GM20000 (cell line): ENCODE results near the gene DESI2.
"Not testable (repeated sequence)": the region's sequence is repeated elsewhere in the genome, so short reads cannot be mapped to it uniquely, and the experiment has no call there.

Experiments used
- DNase-seq: peaks from one replicate; pipeline ENCODE4 v3.0.0; 2012; ENCODE audit warnings: low spot score
- CTCF ChIP-seq: IDR thresholded peaks from 2 replicates; pipeline ENCODE4 v1.5.1; 2012; ENCODE audit warnings: mild to moderate bottlenecking, control low read depth; ENCODE audit errors: extremely low read depth, missing control alignments

DESI2 gene

GRCh38 chr1:244678697-244679096 lies 25.8 kb downstream of the DESI2 start:
- no peak for DNase-seq
- TF ChIP-seq CTCF = no peak

- no peak for DNase-seq
- no peak for TF ChIP-seq CTCF
These were observed 27.7 kb downstream of the DESI2 start for GRCh38 chr1:244680667-244681066.

- DNase-seq = not testable (repeated sequence)
These were observed 29.2 kb downstream of the DESI2 start for GRCh38 chr1:244682087-244682486.

GRCh38 chr1:244695937-244696336 lies 43.0 kb downstream of the DESI2 start:
- no peak for TF ChIP-seq CTCF
- DNase-seq = no peak

- DNase-seq = no peak
- TF ChIP-seq CTCF = no peak
These were observed 46.8 kb downstream of the DESI2 start for GRCh38 chr1:244699741-244700140.

- DNase-seq = no peak
- no peak for TF ChIP-seq CTCF
These were observed 47.9 kb downstream of the DESI2 start for GRCh38 chr1:244700808-244701207.

- TF ChIP-seq CTCF = no peak
- DNase-seq = no peak
These were observed 49.7 kb downstream of the DESI2 start for GRCh38 chr1:244702620-244703019.

- TF ChIP-seq CTCF = no peak
- DNase-seq = no peak
These were observed 51.2 kb downstream of the DESI2 start for GRCh38 chr1:244704107-244704506.
